Endometrium (tissue), 2 donors: ENCODE data around the gene SAMD8.
"Not testable (repeated sequence)": the region's sequence is repeated elsewhere in the genome, so short reads cannot be mapped to it uniquely, and the experiment has no call there.

Source experiments
- FAIRE-seq: peaks from 2 replicates; lab custom pipeline; 2012; peaks lifted over from hg19 to GRCh38; lab: Jason Lieb, UNC
- donor health status: control.
- donor health status: control.

Gene SAMD8

DNA sequence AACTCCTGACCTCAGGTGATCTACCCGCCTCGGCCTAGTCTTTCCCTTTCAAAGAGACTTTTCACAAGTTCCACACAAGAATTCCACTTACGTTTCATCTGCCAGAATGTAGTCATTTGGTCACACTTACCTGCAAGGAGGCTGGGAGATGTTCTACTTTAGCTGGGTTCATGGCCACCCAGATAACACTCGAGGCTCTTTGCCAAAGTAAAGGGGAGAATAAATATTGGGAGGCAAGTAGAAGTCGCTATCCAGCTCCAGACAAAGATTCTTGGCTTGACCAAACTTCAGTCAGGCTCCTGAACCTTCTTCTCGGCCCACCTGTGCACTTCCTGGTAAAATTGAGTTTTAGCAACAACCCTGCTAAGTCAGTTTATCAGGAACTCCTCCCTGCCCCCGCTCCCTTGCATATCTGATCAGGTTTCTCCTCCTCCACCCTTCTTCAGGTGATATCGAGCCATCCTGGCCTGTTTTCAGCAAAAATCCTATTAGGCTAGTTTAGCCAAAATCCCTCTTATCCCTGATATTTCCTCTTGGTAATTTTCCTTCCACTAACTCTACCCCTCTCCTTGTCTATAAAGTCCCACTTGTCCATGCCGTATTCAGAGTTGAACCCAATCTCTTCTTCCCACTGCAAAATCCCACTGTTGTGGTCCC lies 25.1 kb upstream of the SAMD8 start:
- no peak for FAIRE-seq

DNA sequence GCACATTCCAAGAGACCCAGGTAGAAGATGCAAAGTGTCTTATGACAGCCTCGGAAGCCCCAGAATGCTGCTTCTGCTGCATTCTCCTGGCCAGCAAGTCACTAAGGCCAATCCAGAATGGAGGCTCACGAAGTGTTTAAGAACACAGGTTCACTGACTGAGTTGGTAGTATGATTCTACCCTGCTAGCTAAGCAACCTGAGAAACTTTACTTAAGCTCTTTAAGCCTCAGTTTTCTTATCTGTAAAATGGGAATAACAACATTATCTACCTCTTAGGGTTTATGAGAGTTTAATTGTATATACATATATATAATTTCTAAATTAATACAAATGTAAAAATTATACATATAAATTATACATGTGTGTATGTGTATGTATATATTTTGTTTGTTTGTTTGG lies 22.8 kb upstream of the SAMD8 start:
- FAIRE-seq: no peak

DNA sequence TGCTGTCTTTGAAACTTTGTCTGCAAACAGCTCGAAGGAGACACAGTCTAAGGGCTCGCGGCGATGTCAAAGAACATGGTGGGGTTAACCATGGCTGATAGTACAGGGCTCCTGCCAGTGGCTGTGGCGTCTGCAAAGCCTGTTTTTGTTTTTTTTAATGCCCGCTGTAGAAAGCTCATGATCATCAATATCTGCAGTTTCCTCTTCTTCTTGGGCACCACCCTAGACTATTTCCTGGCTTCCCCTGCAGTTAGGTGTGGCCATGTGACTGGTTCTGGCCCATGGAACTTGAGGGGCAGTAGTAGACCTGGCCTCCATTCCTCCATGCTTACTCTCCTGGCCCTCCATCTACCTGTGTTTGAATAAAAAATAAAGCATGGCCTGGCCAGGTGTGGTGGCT lies 21.8 kb upstream of the SAMD8 start:
- FAIRE-seq: no peak

DNA sequence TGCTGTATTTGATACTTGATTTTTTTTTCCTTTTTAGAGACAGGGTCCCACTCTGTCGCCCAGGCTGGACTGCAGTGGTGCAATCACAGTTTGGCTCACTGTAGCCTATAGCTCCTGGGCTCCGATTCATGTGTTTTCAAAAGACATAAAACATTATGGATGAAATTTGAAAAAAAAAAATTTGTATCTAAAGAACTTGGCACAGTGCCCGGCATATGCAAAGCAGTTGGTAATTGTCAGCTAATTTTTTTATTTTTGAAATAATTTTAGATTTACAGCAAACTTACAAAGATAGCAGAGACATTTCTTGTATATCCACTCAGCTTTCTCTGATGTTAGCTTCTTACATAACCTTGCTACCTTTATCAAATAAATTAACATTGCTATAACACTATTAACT lies 20.3 kb upstream of the SAMD8 start:
- FAIRE-seq: no peak

DNA sequence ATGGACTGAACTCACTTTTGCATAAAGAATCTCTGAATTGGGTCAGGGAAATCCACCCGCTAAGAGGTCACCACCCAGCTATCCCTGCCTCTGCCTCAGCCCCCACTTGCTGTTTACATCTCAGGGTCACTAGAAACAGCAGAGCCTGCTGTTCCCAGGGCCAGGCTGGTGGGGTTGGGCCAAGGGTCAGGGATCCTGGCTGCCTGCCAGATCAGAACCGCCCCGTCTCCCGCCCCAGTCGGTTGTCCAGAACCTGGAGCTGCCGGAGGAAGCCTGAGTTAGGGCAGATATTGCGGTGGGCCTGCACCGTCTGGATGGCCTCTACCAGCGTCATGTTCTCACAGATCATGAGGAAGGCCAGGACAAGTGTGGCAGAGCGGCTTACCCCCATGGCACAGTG lies 17.0 kb upstream of the SAMD8 start:
- FAIRE-seq: no peak

DNA sequence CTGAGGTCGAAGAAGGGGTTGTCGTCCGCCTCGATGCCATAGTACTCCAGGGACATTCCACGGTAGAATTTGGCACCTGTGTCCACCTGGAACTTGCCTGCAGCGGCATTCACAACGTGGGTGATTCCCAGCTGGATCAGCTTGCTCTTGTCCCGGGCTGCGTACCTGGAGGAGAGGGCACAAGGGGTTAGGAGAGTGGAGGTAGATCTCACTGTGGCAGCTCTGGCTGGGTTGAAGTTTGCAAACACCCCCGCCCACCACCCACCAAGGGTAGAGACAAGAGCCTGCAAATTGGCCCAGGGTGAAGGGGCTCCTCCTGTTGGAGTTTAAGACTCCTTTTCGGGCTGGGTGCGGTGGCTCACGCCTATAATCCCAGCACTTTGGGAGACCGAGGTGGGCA lies 15.8 kb upstream of the SAMD8 start:
- no peak for FAIRE-seq

DNA sequence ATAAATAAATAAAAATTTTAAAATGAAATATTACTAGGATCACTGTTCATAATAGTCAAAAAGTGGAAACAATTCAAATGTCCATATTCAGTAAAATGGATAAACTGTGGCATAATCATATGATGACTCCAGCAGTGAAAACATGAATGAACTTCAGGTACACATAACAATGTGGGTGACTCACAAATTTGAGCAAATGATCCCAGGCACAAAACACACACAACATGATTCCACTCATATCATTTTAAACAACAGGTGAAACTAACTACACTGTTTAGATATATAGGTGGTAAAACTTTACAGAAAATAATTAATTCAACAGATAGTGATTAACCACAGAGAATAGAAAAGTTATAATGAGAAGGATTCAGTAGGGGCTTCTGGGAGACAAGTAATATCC lies 14.7 kb upstream of the SAMD8 start:
- no peak for FAIRE-seq

DNA sequence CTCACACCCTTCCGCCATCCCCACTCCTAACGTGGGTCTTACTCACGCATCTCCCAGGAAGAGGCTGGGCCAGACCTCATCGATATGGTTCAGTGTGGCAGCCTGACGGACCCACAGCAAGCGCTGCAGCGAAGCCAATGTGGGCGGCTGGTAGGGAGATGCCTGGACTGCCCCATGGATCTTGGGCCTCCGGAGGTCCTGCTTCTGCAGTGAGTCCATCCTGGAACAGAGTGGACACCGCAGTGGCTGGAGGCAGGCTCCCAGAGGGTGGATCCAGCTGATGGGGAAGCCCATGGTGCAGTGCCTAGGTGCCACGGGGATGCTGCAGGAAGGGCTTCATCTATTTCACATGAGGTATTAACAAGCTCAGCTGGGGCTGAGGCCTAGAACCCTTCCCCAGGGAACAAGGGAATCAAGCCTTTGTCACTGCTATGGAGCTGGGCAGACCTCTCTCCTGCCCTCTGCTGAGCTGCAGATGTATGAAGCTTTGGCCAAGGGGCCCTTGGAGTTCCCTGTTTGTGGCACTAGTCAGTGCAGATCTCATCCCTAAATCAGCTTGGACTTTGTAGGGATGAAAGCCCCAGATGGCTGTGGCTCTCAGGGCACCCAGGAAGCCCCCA lies 13.7 kb upstream of the SAMD8 start:
- no peak for FAIRE-seq

DNA sequence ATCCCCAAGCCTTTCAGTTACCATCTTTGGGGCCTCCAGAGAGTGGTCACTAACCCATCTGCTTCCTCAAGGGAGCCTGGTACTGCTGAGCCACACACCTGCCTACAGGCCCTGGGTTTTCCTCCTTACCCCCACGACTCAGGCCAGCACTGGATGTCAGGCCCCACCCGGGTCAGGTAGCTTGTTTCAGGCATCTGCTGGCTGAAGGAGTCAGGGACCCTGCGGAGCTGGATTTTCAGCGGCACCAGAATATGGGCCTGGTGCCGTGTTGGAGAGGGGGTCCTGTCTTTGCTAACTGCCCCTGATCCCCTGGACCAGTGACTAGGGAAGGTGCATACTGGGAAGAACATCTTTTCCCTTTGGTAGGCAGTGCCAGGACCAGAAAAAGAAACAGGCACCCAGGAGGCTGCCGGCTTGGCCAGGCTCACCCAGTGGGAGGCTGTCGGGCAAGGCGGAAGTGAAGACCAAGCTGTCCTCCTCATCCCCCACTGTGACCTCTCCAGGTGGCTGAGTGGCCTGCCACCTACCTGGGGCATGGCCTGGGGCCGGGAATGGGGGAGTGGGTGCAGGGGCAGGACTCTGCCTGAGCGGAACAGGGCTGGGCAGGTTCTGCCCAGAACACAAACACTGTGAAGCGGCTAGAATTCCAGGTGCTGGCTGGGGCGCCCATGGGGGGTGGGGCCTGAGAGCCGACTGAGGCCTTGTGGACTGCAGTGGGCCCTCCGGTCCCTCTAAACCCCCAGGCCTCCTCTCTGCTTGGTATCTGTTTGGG lies 12.4 kb upstream of the SAMD8 start:
- no peak for FAIRE-seq

DNA sequence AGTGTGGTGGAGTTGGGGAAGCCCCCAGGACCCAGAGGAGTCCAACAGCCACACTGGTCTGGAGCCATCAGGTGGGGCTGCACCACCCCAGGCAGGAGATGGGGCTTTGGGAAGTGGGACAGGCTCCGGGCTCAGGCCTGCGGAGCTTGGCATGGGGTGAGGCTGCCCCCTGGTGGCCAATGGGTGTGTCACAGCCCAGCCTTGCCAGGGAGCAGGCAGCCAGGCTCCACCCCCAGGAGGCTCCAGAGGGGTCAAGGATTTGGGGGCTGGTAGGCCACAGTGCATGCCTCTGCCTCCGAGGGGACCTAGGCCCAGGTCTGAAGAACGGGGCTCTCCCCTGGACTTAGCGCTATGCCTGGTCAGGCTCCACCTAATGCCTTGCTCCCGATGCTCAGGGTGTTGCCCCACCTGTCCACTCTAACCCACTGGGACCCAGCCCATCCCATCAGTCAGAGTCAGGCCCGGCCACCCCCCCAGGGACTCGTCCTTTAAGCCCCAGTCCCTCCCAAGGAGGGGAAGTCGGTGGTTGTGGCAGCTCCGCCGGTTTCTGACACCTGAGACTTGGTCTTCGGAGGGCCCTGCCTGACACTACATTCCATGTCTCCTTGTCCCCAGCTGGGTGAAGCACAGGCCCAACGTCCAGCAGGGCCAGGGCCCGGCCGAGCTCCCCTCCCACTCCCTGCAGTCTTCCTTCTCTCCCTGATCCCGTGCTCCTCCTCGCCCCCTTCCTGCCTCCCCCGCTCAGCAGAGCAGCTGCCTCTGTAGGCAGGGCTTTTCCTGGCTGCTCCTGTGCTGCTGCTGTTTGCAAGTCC lies 11.3 kb upstream of the SAMD8 start:
- FAIRE-seq: no peak

DNA sequence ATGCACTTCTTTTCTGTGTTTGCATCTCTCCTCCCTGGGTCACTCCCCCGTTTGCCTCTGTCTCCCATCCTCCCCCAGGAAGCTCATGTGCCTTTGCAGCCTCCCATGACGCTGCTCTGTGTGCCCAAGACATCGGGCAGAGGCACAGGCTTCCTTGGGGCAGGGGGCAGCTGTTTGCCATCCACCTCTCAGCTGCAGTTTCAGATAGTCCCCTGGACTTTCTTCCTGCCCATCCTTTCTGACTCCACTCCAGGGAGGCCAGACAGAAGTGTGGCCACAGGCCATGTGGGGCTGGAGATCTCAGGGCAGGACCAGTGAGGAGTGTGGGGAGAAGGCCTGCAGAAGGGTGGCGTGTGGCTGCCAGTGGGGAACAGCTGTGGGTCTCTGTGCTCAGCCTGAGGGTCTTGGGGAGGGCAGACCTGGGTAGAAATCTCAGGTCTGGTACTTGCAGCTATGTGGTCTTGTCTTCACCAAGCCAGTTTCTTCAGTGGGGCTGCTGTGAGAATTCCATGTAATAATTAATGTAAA lies 10.6 kb upstream of the SAMD8 start:
- FAIRE-seq: no peak

DNA sequence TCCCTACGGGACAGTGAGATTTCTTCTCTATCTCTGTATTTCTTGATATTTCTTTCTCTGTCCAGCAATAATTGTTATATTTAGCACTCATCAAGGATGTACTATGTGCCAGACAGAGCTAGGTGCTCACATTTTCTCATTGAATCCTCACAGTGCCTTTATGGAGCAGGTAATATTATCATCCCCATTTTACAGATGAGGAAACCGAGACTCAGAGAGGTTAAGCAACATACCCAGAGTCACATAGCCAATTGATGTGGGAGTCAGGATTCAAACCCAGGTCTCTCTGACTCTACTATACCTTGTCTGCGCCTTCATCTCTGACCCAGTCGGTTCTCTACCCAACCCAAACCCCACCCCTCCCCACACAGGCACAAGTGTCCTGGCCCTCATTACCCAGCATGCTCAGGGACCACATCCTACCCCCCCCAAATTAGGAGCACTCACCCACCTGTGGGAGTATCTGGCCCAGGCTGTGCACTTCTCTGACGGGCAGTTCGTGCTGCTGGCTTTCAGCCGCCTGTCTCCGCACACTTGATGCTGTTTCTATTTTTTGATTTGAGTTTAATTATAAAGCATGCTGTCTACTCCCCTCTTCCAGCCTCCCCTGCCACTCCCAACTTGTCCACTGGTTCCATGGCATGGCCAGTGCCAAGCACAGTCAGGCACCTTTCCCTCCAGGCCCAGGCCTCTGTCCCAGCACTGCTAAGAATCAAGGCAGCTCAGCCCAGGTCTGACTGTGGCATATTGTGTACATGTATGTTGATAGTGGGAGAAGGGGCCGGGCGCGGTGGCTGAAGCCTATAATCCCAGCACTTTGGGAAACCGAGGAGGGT lies 9.8 kb upstream of the SAMD8 start:
- no peak for FAIRE-seq

DNA sequence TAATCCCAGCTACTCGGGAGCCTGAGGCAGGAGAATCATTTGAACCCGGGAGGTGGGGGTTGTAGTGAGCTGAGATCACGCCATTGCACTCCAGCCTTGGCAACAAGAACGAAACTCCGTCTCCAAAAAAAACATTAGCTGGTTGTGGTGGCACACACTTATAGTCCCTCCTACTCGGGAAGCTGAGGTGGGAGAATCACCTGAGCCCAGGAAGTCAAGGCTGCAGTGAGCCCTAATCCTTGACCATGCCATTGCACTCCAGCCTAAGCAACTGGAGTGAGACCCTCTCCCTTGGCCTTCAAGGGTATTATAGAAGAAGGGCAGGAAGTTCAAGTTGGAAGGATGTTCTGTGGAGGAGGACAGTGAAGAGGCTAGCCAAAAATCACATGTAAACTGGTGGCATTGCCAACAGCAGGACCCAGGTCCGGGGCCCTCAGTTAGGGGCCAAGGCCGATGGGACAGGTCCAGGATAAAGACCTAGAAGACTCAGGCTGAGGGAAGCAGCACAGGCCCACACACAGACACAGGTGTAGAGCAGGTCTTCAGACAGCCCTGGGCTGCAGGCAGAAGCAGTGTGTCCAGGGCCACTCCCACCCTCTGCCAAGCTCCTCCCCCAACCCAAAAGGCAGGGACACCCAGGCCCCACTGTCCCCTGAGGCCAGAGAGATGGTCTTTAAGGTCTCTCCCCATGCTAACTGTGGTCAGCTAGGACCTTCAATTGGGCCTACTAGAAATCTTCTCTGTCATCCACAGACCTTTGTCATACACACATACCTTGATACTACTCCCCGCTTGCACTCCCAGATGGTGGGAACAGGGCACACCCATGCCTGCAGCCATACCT lies 8.4 kb upstream of the SAMD8 start:
- no peak for FAIRE-seq

DNA sequence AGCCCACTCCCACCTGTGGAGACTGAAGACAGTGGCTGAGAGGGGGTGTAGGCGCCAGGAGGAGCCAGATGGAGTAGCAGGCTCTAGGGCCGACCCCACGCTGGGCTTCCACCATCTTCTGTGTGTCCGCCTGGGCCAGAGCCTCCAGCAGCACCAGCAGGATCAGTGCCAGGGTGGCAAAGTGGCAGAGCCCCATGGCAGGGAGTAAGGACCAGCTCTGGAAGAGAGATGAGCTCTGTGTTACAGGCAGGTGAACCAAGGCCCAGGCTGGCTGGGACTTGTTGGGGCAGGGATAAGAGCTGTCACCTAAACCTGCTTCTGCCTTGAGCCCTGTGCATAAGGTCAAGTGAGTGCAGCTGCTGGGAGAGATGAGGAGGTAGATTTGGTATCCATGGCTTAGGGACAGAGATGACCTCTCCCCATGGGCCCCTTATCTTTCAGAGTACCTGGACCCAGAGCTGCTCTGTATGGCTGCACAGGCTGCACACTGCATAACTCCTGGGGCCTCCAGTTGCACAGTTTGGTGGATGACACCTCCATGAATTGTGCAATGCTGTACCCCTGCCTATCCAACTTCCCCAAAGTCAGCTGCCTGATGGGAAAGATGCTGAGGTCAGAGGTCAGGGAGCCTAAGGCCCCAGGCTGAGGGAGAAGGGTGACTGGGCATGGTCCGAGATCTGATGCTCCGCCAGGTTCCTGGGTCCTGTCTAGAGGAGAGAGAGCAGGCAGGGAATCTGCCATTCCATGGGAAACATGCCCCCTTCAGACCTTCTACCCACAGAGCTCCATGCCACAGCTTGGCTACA lies 7.4 kb upstream of the SAMD8 start:
- no peak for FAIRE-seq

DNA sequence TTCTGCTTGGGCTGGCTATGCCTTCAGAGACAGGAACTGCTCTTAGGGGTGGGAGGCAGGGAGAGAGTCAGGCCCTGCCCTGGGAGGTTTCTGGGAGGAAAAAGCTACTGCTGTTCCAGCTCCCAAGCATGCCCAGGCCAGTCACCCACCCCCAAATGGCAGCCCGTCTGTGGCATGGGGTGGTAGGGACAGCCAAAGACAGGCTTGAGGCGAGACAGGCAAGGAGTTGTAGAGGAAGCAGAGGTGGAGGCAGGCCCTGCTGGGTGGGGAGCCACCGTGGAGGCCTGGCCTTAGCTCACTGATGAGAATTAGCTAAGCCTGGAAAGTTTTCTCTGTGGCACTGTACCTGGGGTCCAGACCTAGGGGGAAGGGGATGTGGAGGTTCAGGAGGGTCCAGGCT lies 6.6 kb upstream of the SAMD8 start:
- no peak for FAIRE-seq

DNA sequence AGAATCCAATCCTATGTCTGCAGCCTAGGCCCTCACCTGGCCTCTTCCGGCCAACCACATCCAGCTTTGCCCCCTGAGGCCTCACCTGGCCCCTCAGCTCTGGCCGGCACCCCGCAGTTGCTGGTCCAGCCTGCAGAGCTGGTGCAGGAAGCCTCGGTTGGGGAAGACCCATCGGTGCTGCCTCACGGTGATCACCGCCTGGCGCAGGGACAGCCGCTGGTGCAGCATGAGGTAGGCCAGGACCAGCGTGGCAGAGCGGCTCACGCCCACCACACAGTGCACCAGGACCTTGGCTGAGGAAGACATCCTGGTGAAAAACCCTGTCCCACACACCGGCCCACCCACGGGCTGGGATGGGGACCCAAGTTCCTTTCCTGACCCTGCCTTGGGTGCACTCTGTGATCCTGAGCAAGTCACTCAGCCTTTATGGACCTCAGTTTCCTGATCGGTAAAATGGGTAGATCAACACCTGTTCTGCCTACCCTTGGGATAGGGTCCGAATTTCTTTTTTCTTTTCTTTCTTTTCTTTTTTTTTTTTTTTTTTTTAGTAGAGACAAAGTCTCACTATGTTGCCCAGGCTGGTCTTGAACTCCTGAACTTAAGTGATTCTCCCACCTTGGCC lies 5.8 kb upstream of the SAMD8 start:
- FAIRE-seq: no peak

DNA sequence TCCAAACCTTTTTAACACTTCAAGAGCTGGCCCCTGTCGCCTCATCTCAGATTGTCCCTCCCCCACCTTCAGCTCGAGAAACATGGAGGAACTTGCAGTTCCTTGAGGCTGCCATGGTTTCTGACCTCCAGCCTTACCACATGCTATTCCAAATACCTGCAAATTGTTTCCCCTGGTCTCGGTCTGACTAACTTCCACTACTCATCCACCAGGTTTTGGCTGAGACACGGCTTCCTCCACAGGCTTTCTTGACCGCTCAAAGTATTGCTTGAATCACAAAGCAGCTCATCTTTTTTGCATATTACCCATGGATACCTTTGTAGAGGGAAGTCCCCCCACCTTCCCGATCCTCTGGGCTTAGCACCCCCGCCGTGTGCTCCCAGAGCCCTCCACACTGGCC lies 5.2 kb upstream of the SAMD8 start:
- FAIRE-seq: no peak

DNA sequence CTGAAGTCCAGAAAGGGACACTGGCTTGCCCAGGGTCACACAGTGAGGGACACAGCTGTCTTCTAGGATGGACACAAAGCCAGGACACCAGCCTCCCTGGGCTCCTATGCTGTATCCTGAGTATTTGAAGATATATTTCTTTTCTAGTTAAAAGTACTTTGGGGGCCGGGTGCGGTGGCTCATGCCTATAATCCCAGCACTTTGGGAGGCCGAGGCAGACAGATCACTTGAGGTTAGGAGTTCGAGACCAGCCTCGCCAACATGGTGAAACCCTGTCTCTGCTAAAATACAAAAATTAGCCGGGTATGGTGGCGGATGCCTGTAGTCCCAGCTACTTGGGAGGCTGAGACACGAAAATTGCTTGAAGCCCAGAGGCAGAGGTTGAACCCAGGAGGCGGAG lies 4.6 kb upstream of the SAMD8 start:
- not testable (repeated sequence) for FAIRE-seq
